ENCODE data around the gene TMED6.
"Not testable (repeated sequence)": the region's sequence is repeated elsewhere in the genome, so short reads cannot be mapped to it uniquely, and the experiment has no call there.

TMED6 gene

GRCh38 chr16:69363281-69363717 is 11.7 kb upstream of the TMED6 start:
- no peak for DNase-seq (ENCODE audit: low spot score)

- DNase-seq (ENCODE audit: low spot score): not testable (repeated sequence)
Measured at GRCh38 chr16:69360070-69360469, 8.5 kb upstream of the TMED6 start.

GRCh38 chr16:69350536-69351133 is 951 bp downstream of the TMED6 start:
- DNase-seq (ENCODE audit: low spot score): no peak

- DNase-seq (ENCODE audit: low spot score): no peak
Measured at GRCh38 chr16:69349536-69349935, 2.0 kb downstream of the TMED6 start.

- DNase-seq (ENCODE audit: low spot score): no peak
Measured at GRCh38 chr16:69348222-69348621, 3.4 kb downstream of the TMED6 start.

DNA sequence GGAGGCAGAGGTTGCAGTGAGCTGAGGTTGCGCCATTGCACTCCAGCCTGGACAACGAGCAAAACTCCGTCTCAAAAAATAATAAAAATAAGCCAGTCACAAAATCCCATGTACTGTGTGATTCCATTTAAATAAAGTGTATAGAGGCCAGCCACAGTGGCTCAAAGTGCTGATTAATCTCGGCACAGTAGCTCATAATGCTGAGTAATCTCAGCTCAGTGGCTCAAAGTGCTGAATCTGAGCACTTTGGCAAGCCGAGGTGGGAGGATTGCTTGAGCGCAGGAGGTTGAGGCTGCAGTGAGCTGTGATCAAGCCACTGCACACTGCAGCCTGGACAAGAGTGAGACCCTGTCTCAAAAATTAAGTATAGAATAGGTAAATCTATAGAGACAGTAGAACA is 4.9 kb downstream of the TMED6 start:
- no peak for DNase-seq (ENCODE audit: low spot score)

GRCh38 chr16:69345923-69346322 is 5.7 kb downstream of the TMED6 start:
- no peak for DNase-seq (ENCODE audit: low spot score)

- no peak for DNase-seq (ENCODE audit: low spot score)
Measured at GRCh38 chr16:69344171-69344570, 7.4 kb downstream of the TMED6 start.

DNA sequence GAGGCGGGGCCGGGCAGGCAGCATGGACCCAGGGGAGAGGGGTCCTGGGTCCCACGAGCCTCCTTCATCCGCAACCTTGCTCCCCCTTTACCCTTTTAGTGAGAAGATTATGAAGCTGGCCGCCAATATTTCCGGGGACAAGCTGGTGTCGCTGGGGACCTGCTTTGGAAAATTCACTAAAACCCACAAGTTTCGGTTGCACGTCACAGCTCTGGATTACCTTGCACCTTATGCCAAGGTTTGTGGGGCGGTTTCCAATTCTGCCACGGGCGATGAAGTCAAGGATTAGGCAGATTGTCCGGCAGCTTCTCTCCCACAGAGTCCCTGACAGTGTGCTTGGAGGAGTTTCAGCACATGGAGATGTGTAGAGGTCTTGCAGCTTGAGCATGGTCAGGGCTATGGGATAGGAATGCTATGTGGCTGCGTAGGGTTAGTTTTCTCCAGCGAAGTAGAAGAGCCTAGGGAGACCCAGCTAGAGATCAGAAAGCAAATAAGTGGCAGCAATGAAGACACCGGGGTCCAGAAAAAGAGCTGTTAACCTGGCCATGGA is 11.4 kb downstream of the TMED6 start:
- DNase-seq (ENCODE audit: low spot score): no peak

GRCh38 chr16:69339289-69340094 is 12.1 kb downstream of the TMED6 start, which contains the start of the genes COG8 and NIP7:
COG8 (minus strand) TSS chr16:69339564; CDS start chr16:69339552, 12 bp downstream.
NIP7 (plus strand) TSS chr16:69339772; CDS start chr16:69339830, 58 bp downstream.
- peak; percentile 99 for DNase-seq (ENCODE audit: low spot score)

DNA sequence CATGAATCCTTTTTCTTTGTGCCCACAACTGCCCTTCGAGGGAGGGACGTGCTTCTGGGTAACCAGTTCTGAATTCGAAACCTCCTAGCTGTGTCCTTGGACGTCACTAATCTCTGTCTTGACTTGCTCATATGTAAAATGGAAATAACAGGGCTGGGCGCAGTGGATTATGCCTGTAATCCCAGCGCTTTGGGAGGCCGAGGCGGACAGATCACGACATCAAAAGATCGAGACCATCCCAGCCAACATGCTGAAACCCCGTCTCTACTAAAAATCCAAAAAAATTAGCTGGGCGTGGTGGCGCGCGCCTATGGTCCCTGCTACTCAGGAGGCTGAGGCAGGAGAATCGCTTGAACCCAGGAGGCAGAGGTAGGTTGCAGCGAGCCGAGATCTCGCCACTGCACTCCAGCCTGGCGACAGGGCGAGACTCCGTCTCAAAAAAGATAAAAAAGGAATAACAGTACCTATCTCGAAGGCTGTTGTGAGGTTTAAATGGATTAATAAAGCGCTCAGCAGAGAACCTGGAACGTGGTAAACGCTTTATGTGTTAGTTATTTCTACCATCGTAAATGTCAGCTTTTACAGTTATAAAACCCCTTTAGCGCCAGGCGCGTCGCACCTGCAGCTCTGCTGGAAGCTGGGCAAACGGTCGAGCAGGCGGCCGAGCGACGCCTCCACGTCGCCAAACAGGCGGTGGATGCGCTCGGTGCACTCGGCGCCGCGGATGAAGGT is 12.9 kb downstream of the TMED6 start:
- DNase-seq (ENCODE audit: low spot score): no peak

GRCh38 chr16:69334696-69335095 is 16.9 kb downstream of the TMED6 start:
- no peak for DNase-seq (ENCODE audit: low spot score)

DNA sequence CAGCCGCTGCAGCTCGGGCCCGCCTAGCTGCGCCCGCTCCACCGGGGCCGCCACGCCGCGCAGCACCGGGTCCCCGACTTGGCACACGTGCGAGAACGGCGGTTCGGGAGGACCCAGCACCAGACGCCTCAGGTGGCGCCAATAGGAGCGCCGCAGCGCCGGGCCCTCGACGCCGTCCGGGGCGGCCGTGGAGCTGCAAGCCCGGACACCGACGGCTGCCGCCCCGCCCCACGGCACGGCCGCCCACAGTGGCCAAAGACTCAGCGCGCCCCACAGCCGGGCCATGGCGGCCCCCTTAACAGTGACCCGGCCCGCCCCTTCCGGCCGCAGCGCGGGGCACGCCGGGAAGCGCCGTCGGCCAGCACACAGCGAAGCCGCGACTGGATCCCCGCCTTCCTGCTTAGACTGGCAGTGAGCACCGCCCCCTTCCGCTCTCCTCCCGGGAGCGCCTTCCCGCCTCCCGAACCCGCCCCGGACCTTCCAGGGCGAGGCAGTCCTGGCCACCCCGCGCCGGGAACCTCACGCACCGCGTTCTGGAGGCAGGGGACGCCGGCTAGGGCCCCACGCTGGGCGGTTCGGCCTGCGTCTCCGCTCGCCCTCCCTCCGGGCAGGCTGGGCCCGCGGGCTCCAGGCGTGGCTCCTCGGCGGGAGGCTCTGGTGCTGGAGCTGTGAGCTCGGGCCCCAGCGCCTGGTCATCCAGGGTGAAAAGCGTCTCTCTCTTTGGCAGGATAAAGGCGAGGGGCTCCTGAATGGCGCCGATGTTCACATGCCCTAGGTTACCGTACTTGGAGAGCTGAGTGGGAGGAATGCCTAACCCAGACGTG is 21.1 kb downstream of the TMED6 start, which contains the start of gene PDF:
Gene PDF, minus strand, starts transcription at position 303 of the 824 bp plus-strand sequence. Its CDS starts 18 bp downstream, at position 285.
- DNase-seq (ENCODE audit: low spot score): peak; percentile 92

DNA sequence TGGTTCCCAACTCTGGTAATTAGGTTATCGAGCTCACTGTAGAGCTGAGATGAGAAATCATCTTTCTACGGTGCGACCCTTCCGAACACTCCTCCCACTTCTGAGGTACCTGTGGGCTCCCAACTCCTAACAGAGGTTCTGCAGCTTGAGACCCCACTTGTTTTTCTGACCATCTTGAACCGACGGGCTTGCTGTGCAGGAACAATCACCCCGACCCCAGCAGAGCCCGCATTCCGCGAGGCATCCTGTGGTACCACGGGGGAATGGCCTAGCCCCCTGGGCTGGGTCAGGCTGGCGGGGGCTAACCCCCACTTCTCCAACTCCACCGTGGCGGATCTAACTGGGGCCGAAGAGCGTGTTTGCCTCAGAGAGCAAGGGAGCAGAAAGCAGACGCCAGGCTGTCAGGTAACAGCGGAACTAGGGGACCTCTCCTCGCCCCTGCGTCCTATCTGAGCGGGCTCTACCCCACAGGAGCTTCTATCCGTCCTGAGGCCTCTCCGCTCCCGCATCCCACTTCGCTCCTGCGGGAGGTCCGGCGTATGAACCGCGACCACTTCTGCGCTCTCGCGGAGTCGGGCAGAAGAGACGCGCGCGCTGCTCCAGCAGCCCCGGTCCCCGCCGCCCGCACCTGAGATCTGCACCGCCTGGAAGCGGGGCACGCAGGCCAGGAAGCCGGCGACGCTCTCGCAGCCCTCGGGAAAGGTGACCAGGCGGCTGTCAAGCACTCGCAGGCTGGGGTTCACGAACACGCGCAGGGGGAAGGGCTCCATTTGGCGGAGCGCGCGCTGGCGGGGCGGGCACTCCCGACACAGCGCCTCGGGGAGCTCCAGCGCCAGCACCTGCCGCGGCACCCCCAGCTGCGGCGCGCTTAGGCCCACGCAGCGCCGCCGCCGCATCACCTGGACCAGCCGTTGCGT is 22.0 kb downstream of the TMED6 start:
- no peak for DNase-seq (ENCODE audit: low spot score)

- DNase-seq (ENCODE audit: low spot score): no peak
Measured at GRCh38 chr16:69328854-69329316, 22.7 kb downstream of the TMED6 start.

DNA sequence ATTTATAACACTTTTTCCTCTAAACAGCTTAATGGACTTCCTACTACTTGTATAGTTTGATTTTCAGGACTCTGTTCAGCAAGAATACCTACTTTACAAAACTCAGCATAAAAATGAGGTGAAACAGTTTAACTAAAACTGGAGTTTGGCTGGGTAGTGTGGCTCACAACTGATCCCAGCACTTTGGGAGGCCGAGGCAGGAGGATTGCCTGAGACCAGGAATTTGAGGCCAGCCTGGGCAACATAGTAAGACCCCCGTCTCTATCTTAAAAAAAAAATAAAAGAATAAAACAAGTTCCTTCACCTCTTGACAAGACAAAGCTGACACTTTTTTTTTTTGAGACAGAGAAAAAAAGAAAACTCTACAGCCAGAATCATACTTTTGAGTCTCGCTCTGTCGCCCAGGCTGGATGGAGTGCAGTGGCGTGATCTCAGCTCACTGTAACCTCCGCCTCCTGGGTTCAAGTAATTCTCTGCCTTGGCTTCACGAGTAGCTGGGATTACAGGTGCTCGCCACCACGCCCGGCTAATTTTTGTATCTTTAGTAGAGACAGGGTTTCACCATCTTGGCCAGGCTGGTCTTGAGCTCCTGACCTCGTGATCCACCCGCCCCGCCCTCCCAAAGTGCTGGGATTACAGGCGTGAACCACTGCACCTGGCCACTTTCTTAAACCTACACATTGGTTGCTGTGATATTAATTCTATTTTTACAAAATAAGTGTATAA is 23.8 kb downstream of the TMED6 start:
- DNase-seq (ENCODE audit: low spot score): no peak

DNA sequence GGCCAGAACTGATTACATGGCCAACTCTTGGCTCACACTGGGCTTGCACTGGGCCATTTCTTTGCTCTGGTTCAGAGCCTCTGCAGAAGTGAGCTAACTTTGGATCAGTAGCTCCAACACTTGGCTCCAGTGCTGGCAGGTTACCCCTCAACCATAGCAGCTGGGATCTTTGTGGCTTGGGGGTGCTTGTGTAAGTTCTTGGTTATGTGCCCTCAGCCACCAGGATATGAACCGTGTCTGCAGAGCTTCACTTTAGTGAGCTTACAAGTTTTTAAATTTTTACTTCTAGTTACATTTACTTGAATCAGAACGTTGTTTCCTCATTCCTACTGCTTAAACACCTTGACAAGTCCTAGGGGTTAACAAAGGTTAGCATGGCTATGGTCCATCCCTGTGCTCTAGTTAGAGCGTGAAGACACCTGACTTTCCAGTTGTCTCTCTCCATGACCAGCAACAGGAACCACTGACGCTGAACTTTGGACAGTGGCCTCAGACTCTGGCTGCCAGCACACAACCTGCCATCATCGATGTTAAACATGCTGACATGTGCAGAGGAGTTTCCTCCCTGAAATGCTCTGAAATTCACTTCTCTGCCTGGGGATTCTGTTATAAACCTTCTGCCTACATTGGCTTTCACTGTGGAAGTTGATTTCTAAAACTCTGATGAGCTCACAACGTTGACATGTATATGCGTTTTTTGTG is 25.3 kb downstream of the TMED6 start:
- no peak for DNase-seq (ENCODE audit: low spot score)

GRCh38 chr16:69325784-69326171 is 25.8 kb downstream of the TMED6 start:
- DNase-seq (ENCODE audit: low spot score): no peak

Measured in SK-N-DZ (cell line).